ENCODE data around the gene GPR82. TPM values are rescaled to one million over a fixed set of nuclear protein-coding genes. Genes with fewer than 3 reads are reported as not detected.

The GPR82 gene
- total RNA-seq, 1 experiment from 2014 or later, result not detected

GRCh38 chrX:41692162-41692749 is 31.7 kb upstream of the GPR82 start:
- no peak overlapping the region for H2AFZ ChIP-seq (ENCODE audit: low read depth, low read length, poor library complexity, severe bottlenecking)
- ATAC-seq, result no peak
- no peaks in the 10 kb centered on the region for H3K36me3 ChIP-seq (ENCODE audit: control insufficient read depth in 1 of 2, insufficient read depth in 2 of 2, low read length in 2 of 2)
- H4K20me1 ChIP-seq (ENCODE audit: insufficient read depth), result no peaks in the 10 kb centered on the region
- H3K79me2 ChIP-seq (ENCODE audit: insufficient read depth, low read length), result no peaks in the 10 kb centered on the region
- intact Hi-C loops (cut with micrococcal nuclease), result no loop called here
- ChIA-PET POLR2A (no interaction called here), RAD21 (ENCODE audit: low non-redundant PET in 1 of 2, low total read pairs in 2 of 2, uncharacterized antibody in 2 of 2, unreplicated experiment in 2 of 2) (no interaction called here), CTCF (no interaction called here)
- H3K27me3 ChIP-seq (ENCODE audit: insufficient read depth, low read length), result no peaks in the 10 kb centered on the region
- no TSS peak for BruUV-seq (replicated peaks)
- H3K4me1 ChIP-seq (ENCODE audit: control insufficient read depth in 1 of 2, insufficient read depth in 2 of 2, low read length in 2 of 2), result no peaks in the 10 kb centered on the region
- no peak overlapping the region for H3K9ac ChIP-seq (ENCODE audit: low read length)
- no peak overlapping the region for H3K4me3 ChIP-seq (replicated peaks in 1 of 2; ENCODE audit: low read depth in 1 of 2, low read length in 2 of 2)
- H3K9me2 ChIP-seq (ENCODE audit: insufficient read depth), result no peaks in the 10 kb centered on the region
- TF ChIP-seq, protein P1, sequence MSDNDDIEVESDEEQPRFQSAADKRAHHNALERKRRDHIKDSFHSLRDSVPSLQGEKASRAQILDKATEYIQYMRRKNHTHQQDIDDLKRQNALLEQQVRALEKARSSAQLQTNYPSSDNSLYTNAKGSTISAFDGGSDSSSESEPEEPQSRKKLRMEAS (IDR thresholded peaks at IDR 0.05), result no peak
- TF ChIP-seq CEBPB (IDR thresholded peaks at IDR 0.05; ENCODE audit: low read depth) (no peak), SIN3A (IDR thresholded peaks at IDR 0.05; ENCODE audit: low read depth) (no peak), FOSL1 (IDR thresholded peaks at IDR 0.05; ENCODE audit: low read depth) (no peak), ZFX (IDR thresholded peaks at IDR 0.05) (no peak), JUND (IDR thresholded peaks at IDR 0.05) (no peak), ELF1 (IDR thresholded peaks at IDR 0.05; ENCODE audit: borderline replicate concordance, low read depth) (no peak), REST (IDR thresholded peaks at IDR 0.05; ENCODE audit: low read depth) (no peak), TCF7L2 (IDR thresholded peaks at IDR 0.05; ENCODE audit: borderline replicate concordance, extremely low read depth, insufficient read depth, insufficient read length) (no peak), SP1 (IDR thresholded peaks at IDR 0.05; ENCODE audit: low read depth) (no peak), POLR2AphosphoS5 (IDR thresholded peaks at IDR 0.05; ENCODE audit: low read depth, low read length) (no peak), ZBTB33 (IDR thresholded peaks at IDR 0.05; ENCODE audit: extremely low read depth, insufficient replicate concordance, low read length) (no peak), ZNF274 (IDR thresholded peaks at IDR 0.05; ENCODE audit: low read depth, low read length) (no peak)
- DNase-seq (ENCODE audit: low read depth, low spot score), result no peak
- H3K9me3 ChIP-seq (ENCODE audit: control insufficient read depth in 1 of 2, insufficient read depth in 1 of 2, low read depth in 1 of 2, low read length in 2 of 2), result no peaks in the 10 kb centered on the region
- no peak overlapping the region for H3K27ac ChIP-seq (ENCODE audit: low read depth, low read length)
- H3K4me2 ChIP-seq (ENCODE audit: low read length), result no peak overlapping the region
